Spleen (tissue), 11 donors: Measurements from ENCODE around the gene FOLR3. TPM values are rescaled to one million over a fixed set of nuclear protein-coding genes. Genes with fewer than 3 reads are reported as not detected.
"Not testable (repeated sequence)": the region's sequence is repeated elsewhere in the genome, so short reads cannot be mapped to it uniquely, and the experiment has no call there.

Experiments
- DNase-seq: peaks from one replicate; pipeline ENCODE4 v3.0.0-alpha.2; 2020
- H3K27ac ChIP-seq, 8 donors: fragments of 200-600 bp; sonication (generic) in 7 of 8; 1 replicate in 4 of 8; 2 replicates in 4 of 8; pipeline versions ENCODE4 v1.5.0 to v1.8.0; 2016 to 2021; ENCODE audit warnings: inconsistent platforms in 4 of 8, mild to moderate bottlenecking in 4 of 8, moderate library complexity in 1 of 8
- H3K27me3 ChIP-seq, 7 donors: fragments of 200-600 bp; sonication (generic) in 6 of 7; replicated peaks in 1 of 7; 1 replicate in 4 of 7; 2 replicates in 3 of 7; pipeline versions ENCODE4 v1.5.0 to v1.8.0; 2016 to 2021; ENCODE audit warnings: inconsistent platforms in 3 of 7, mild to moderate bottlenecking in 1 of 7
- H3K36me3 ChIP-seq, 6 donors: fragments of 200-600 bp; sonication (generic) in 5 of 6; 1 replicate in 4 of 6; 2 replicates in 2 of 6; pipeline versions ENCODE4 v1.5.0 to v1.8.0; 2016 to 2021; ENCODE audit warnings: inconsistent platforms in 2 of 6
- H3K4me1 ChIP-seq, 6 donors: fragments of 200-600 bp; sonication (generic) in 5 of 6; 1 replicate in 3 of 6; 2 replicates in 3 of 6; pipeline versions ENCODE4 v1.5.0 to v1.8.0; 2016 to 2021; ENCODE audit warnings: inconsistent platforms in 3 of 6
- H3K4me3 ChIP-seq, 8 donors: fragments of 200-600 bp; sonication (generic) in 7 of 8; 1 replicate in 4 of 8; 2 replicates in 4 of 8; pipeline versions ENCODE4 v1.5.0 to v1.8.0; 2016 to 2021; ENCODE audit warnings: inconsistent platforms in 4 of 8, mild to moderate bottlenecking in 4 of 8, moderate library complexity in 2 of 8
- H3K9me3 ChIP-seq, 8 donors: fragments of 200-600 bp; sonication (generic) in 7 of 8; 1 replicate in 4 of 8; 2 replicates in 4 of 8; pipeline versions ENCODE4 v1.5.0 to v1.8.0; 2016 to 2021; ENCODE audit warnings: inconsistent platforms in 4 of 8
- CTCF ChIP-seq, 11 experiments: fragments of 200-600 bp in 7 of 11; fragments of 450-650 bp in 4 of 11; sonication (generic) in 4 of 11; IDR thresholded peaks in 8 of 11; conservative IDR thresholded peaks in 3 of 11; 1 replicate in 7 of 11; 2 replicates in 4 of 11; pipeline versions ENCODE4 v1.4.0 to v1.8.0; 2016 to 2021; ENCODE audit warnings: antibody characterized with exemption in 11 of 11, inconsistent platforms in 4 of 11, mild to moderate bottlenecking in 1 of 11
- POLR2A ChIP-seq, 3 donors: fragments of 450-650 bp; IDR thresholded peaks; one replicate each; pipeline ENCODE4 v1.5.1; 2017; ENCODE audit warnings: antibody characterized with exemption in 3 of 3, mild to moderate bottlenecking in 1 of 3
- POLR2AphosphoS5 ChIP-seq, 3 donors: sonication (generic); formaldehyde crosslinking; IDR thresholded peaks; one replicate each; pipeline ENCODE4 v1.5.1; 2017; ENCODE audit warnings: antibody characterized with exemption in 3 of 3
- WGBS, 5 donors: extraction: QIAGEN DNeasy Blood & Tissue Kit in 3 of 5; methylation state at CpG; one replicate each; pipeline versions ENCODE4 v1.1.5 to v1.1.7; 2013 to 2018; 5-methylcytosine and 5-hydroxymethylcytosine counted together
- intact Hi-C: fragments of 100-400 bp; cut with DNase I; formaldehyde crosslinking; loops from one replicate; pipeline ENCODE4 v1.15.0; 2023; ENCODE audit warnings: low total_unique reads
- polyA plus RNA-seq, 3 donors: library from polyadenylated mRNA; stranded (reverse); fragments of 200-250 nt; gene quantifications; one replicate each; pipeline ENCODE4 v1.2.1, GENCODE V29; 2013
- total RNA-seq, 7 donors: library from RNA; depleted of rRNA in 3 of 7; stranded (reverse); fragments of >200 nt in 3 of 7; fragmentation: NEBNext Ultra II Directional in 4 of 7; extraction: Animal tissue kit (Norgen Biotek cat#: 25700) in 4 of 7; gene quantifications; one replicate each; pipeline versions ENCODE4 v1.1.0 to v1.2.1, GENCODE V29; 2016 to 2021
- donor health status: healthy with polysubstance abuse.
- donor health status: DM: no; HTN: no; CAD: no; lungs with moderate emphysema.
- donor health status: DM: no; HTN: no; CAD: no.
- donor health status: Bipolar disorder and iron deficiency.
- donor health status: healthy.
- donor health status: DM: no; HTN: no; CAD: no.
- donor health status: DM: yes; HTN: yes; CAD: no.

FOLR3 gene
- total and polyA plus RNA-seq, 10 donors, result 0.49 to 43.2 (median 11.9) TPM

- intact Hi-C loops, result no loop called here
- peaks cover 0 to 14% (median 0%) of the 10 kb centered on the region in 6 donors for H3K4me1 ChIP-seq
- no peak for TF ChIP-seq POLR2AphosphoS5 (IDR thresholded peaks at IDR 0.05)
- no peak for TF ChIP-seq CTCF (IDR thresholded peaks at IDR 0.05 in 8 of 11, conservative IDR thresholded peaks at IDR 0.05 in 3 of 11)
- no peak for TF ChIP-seq POLR2A (IDR thresholded peaks at IDR 0.05)
- peaks cover 0 to 27% (median 0%) of the 10 kb centered on the region in 6 donors for H3K36me3 ChIP-seq
- no peak overlapping the region for H3K4me3 ChIP-seq
- peak overlapping the region in 3 of 8 donors; percentile 18 to 90 (median 36) for H3K27ac ChIP-seq
- no peaks in the 10 kb centered on the region for H3K9me3 ChIP-seq
- WGBS, 5 donors, result 51 to 85% (median 71%) methylated on average over 3 of the region's 3 CpGs
- H3K27me3 ChIP-seq, result no peaks in the 10 kb centered on the region
- no peak for DNase-seq
Measured at GRCh38 chr11:72141066-72141465, 5.5 kb downstream of the FOLR3 start.

- H3K9me3 ChIP-seq, H3K4me3 ChIP-seq, intact Hi-C loops, DNase-seq, H3K27me3 ChIP-seq: not testable (repeated sequence)
- H3K36me3 ChIP-seq, result peaks cover 0 to 27% (median 0%) of the 10 kb centered on the region in 6 donors
- H3K27ac ChIP-seq, result peak overlapping the region in 1 of 8 donors; percentile 30
- H3K4me1 ChIP-seq, result peaks cover 0 to 14% (median 0%) of the 10 kb centered on the region in 6 donors
- 57 to 88% (median 83%) methylated on average over 1 of the region's 1 CpG for WGBS, 5 donors
Measured at GRCh38 chr11:72142086-72142485, 6.6 kb downstream of the FOLR3 start.

- H3K4me1 ChIP-seq, result peaks cover 0 to 14% (median 0%) of the 10 kb centered on the region in 6 donors
- DNase-seq, H3K27ac ChIP-seq, H3K4me3 ChIP-seq, H3K27me3 ChIP-seq, intact Hi-C loops, H3K9me3 ChIP-seq: not testable (repeated sequence)
- 10 to 25% (median 20%) methylated on average over 1 of the region's 1 CpG; no CpG with 5 or more reads in 2 of the 5 donors for WGBS, 5 donors
- H3K36me3 ChIP-seq, result peaks cover 0 to 27% (median 0%) of the 10 kb centered on the region in 6 donors
Measured at GRCh38 chr11:72142543-72142942, 7.0 kb downstream of the FOLR3 start.

- no peak for DNase-seq
- no peak overlapping the region for H3K4me3 ChIP-seq
- whole genome bisulfite sequencing, 5 donors, result 85 to 95% (median 94%) methylated on average over 4 of the region's 4 CpGs
- no peaks in the 10 kb centered on the region for H3K27me3 ChIP-seq
- no peak overlapping the region for H3K27ac ChIP-seq
- TF ChIP-seq CTCF (IDR thresholded peaks at IDR 0.05 in 8 of 11, conservative IDR thresholded peaks at IDR 0.05 in 3 of 11) (no peak), POLR2AphosphoS5 (IDR thresholded peaks at IDR 0.05) (no peak), POLR2A (IDR thresholded peaks at IDR 0.05) (no peak)
- H3K36me3 ChIP-seq, result peaks cover 0 to 2% (median 0%) of the 10 kb centered on the region in 6 donors
- no peaks in the 10 kb centered on the region for H3K9me3 ChIP-seq
- peaks cover 0 to 9% (median 0%) of the 10 kb centered on the region in 6 donors for H3K4me1 ChIP-seq
- intact Hi-C loops, result no loop called here
Measured at GRCh38 chr11:72144807-72145565, 9.5 kb downstream of the FOLR3 start.

GRCh38 chr11:72146625-72147024 lies 11.1 kb downstream of the FOLR3 start:
- no peaks in the 10 kb centered on the region for H3K27me3 ChIP-seq
- peaks cover 0 to 9% (median 0%) of the 10 kb centered on the region in 6 donors for H3K4me1 ChIP-seq
- no peaks in the 10 kb centered on the region for H3K9me3 ChIP-seq
- H3K36me3 ChIP-seq, result no peaks in the 10 kb centered on the region
- 30 to 59% (median 37%) methylated on average over 2 of the region's 2 CpGs for WGBS, 5 donors
- no peak overlapping the region for H3K4me3 ChIP-seq
- TF ChIP-seq POLR2A (IDR thresholded peaks at IDR 0.05) (no peak), POLR2AphosphoS5 (IDR thresholded peaks at IDR 0.05) (no peak), CTCF (IDR thresholded peaks at IDR 0.05 in 8 of 11, conservative IDR thresholded peaks at IDR 0.05 in 3 of 11) (no peak)
- intact Hi-C loops, result no loop called here
- no peak for DNase-seq
- no peak overlapping the region for H3K27ac ChIP-seq
